Endometrial microvascular endothelial cells (primary cell): ENCODE data around the gene RNGTT. TPM values are rescaled to one million over a fixed set of nuclear protein-coding genes. Genes with fewer than 3 reads are reported as not detected.

ENCODE experiments used
- in situ Hi-C: cut with HindIII; loops from 2 replicates; pipeline ENCODE4 v1.10.0; 2017; ENCODE audit warnings: low sequenced_read_pairs, low pct_unique_long_range_greater_than_20kb; ENCODE audit errors: inconsistent ontology term
- total RNA-seq: library from RNA; depleted of rRNA; stranded (reverse); fragments of >200 nt; gene quantifications from one replicate; pipeline ENCODE4 v1.2.3, GENCODE V29; 2015; ENCODE audit errors: inconsistent ontology term

The RNGTT gene
- total RNA-seq, 1 donor from 2014 or later, result 15.0 TPM

- in situ Hi-C loops, result no loop called here
Measured at GRCh38 chr6:88704980-88705379, 258.4 kb downstream of the RNGTT start.

GRCh38 chr6:88702956-88703556, 260.4 kb downstream of the RNGTT start:
- in situ Hi-C loops, result no loop called here

GRCh38 chr6:88698661-88699060, 264.8 kb downstream of the RNGTT start:
- in situ Hi-C loops, result no loop called here

GRCh38 chr6:88695937-88696336, 267.5 kb downstream of the RNGTT start:
- in situ Hi-C loops, result no loop called here

GRCh38 chr6:88683734-88684133, 279.7 kb downstream of the RNGTT start:
- in situ Hi-C loops, result no loop called here

- in situ Hi-C loops, result no loop called here
Measured at GRCh38 chr6:88680654-88681053, 282.8 kb downstream of the RNGTT start.

GRCh38 chr6:88679841-88680240, 283.6 kb downstream of the RNGTT start:
- in situ Hi-C loops, result no loop called here

- in situ Hi-C loops, result no loop called here
Measured at GRCh38 chr6:88677356-88677755, 286.1 kb downstream of the RNGTT start.

GRCh38 chr6:88671624-88672023, 291.8 kb downstream of the RNGTT start:
- in situ Hi-C loops, result no loop called here

- in situ Hi-C loops, result no loop called here
Measured at GRCh38 chr6:88670369-88670768, 293.0 kb downstream of the RNGTT start.

- in situ Hi-C loops, result no loop called here
Measured at GRCh38 chr6:88669475-88669874, 293.9 kb downstream of the RNGTT start.

- in situ Hi-C loops, result no loop called here
Measured at GRCh38 chr6:88666901-88667300, 296.5 kb downstream of the RNGTT start.

GRCh38 chr6:88665131-88665530, 298.3 kb downstream of the RNGTT start:
- in situ Hi-C loops, result no loop called here

GRCh38 chr6:88663801-88664200, 299.6 kb downstream of the RNGTT start:
- in situ Hi-C loops, result no loop called here

- in situ Hi-C loops, result no loop called here
Measured at GRCh38 chr6:88662653-88663174, 300.7 kb downstream of the RNGTT start.

- in situ Hi-C loops, result no loop called here
Measured at GRCh38 chr6:88662163-88662580, 301.2 kb downstream of the RNGTT start.

- in situ Hi-C loops, result no loop called here
Measured at GRCh38 chr6:88661136-88661535, 302.3 kb downstream of the RNGTT start.

- in situ Hi-C loops, result no loop called here
Measured at GRCh38 chr6:88655586-88655985, 307.8 kb downstream of the RNGTT start.

- in situ Hi-C loops, result no loop called here
Measured at GRCh38 chr6:88653936-88654335, 309.5 kb downstream of the RNGTT start.

- in situ Hi-C loops, result no loop called here
Measured at GRCh38 chr6:88651400-88651799, 312.0 kb downstream of the RNGTT start.

- in situ Hi-C loops, result no loop called here
Measured at GRCh38 chr6:88650979-88651378, 312.4 kb downstream of the RNGTT start.
